ENCODE data around the gene TRIM2. TPM values are rescaled to one million over a fixed set of nuclear protein-coding genes. Genes with fewer than 3 reads are reported as not detected.

TRIM2 gene
- total and polyA plus RNA-seq, 7 experiments from 2014 or later = 0.12 to 3.9 (median 2.1) TPM

GRCh38 chr4:153258750-153259149, 54.5 kb downstream of the TRIM2 start:
- POLR2A ChIA-PET = no interaction called here
- peaks cover 0 to 26% (median 9%) of the 10 kb centered on the region in 5 donors for H3K27me3 Mint-ChIP-seq
- Histone ChIP-seq H3K4me1 (ENCODE audit: control insufficient read depth in 2 of 2, insufficient read depth in 2 of 2, low read length in 2 of 2) (peaks cover 0 to 4% of the 10 kb centered on the region in 2 donors), H3K9me3 (ENCODE audit: control insufficient read depth in 2 of 3, low read length in 3 of 3) (no peaks in the 10 kb centered on the region), H3K27ac (ENCODE audit: low read depth, low read length) (no peak overlapping the region), H3K27me3 (ENCODE audit: control insufficient read depth in 2 of 2, insufficient read depth in 2 of 2, low read length in 2 of 2) (peaks cover 0 to 5% of the 10 kb centered on the region in 2 donors), H3K4me3 (ENCODE audit: low read length) (no peak overlapping the region), H3K36me3 (ENCODE audit: control insufficient read depth in 2 of 3, insufficient read depth in 3 of 3, low read length in 3 of 3) (no peaks in the 10 kb centered on the region)
- H3K4me3 Mint-ChIP-seq = no peak overlapping the region
- intact Hi-C loops (cut with micrococcal nuclease) = no loop called here
- peaks cover 0 to 9% (median 6%) of the 10 kb centered on the region in 5 donors for H3K36me3 Mint-ChIP-seq
- H3K4me1 Mint-ChIP-seq = peaks cover 0 to 4% (median 0%) of the 10 kb centered on the region in 7 donors
- DNase-seq = no peak
- no peak for ATAC-seq
- no peak overlapping the region for H3K27ac Mint-ChIP-seq
- H3K9me3 Mint-ChIP-seq = peaks cover 0 to 14% (median 3%) of the 10 kb centered on the region in 11 donors
- CTCF ChIA-PET = no interaction called here

- H3K27ac Mint-ChIP-seq = no peak overlapping the region
These were observed 55.4 kb downstream of the TRIM2 start for GRCh38 chr4:153259661-153260060.

GRCh38 chr4:153260132-153260531, 55.9 kb downstream of the TRIM2 start:
- Mint-ChIP-seq H3K4me1 (peaks cover 0 to 4% (median 0%) of the 10 kb centered on the region in 7 donors), H3K4me3 (no peak overlapping the region), H3K27ac (no peak overlapping the region), H3K36me3 (peaks cover 0 to 9% (median 6%) of the 10 kb centered on the region in 5 donors), H3K27me3 (peaks cover 0 to 19% (median 9%) of the 10 kb centered on the region in 5 donors), H3K9me3 (peaks cover 0 to 14% (median 3%) of the 10 kb centered on the region in 11 donors)
- intact Hi-C loops (cut with micrococcal nuclease) = no loop called here
- Histone ChIP-seq H3K4me3 (ENCODE audit: low read length) (no peak overlapping the region), H3K27me3 (ENCODE audit: control insufficient read depth in 2 of 2, insufficient read depth in 2 of 2, low read length in 2 of 2) (peaks cover 0 to 5% of the 10 kb centered on the region in 2 donors), H3K36me3 (ENCODE audit: control insufficient read depth in 2 of 3, insufficient read depth in 3 of 3, low read length in 3 of 3) (no peaks in the 10 kb centered on the region), H3K9me3 (ENCODE audit: control insufficient read depth in 2 of 3, low read length in 3 of 3) (no peaks in the 10 kb centered on the region), H3K27ac (ENCODE audit: low read depth, low read length) (no peak overlapping the region), H3K4me1 (ENCODE audit: control insufficient read depth in 2 of 2, insufficient read depth in 2 of 2, low read length in 2 of 2) (peaks cover 0 to 4% of the 10 kb centered on the region in 2 donors)
- no peak for DNase-seq
- ChIA-PET CTCF (no interaction called here), POLR2A (no interaction called here)
- no peak for ATAC-seq

More at GRCh38 chr4:153259661-153260060, 55.4 kb downstream of the TRIM2 start:
- no peaks in the 10 kb centered on the region for H3K36me3 ChIP-seq (ENCODE audit: control insufficient read depth in 2 of 3, insufficient read depth in 3 of 3, low read length in 3 of 3)
- intact Hi-C loops (cut with micrococcal nuclease) = no loop called here
- Mint-ChIP-seq H3K27me3 (peaks cover 0 to 23% (median 9%) of the 10 kb centered on the region in 5 donors), H3K9me3 (peaks cover 0 to 14% (median 3%) of the 10 kb centered on the region in 11 donors), H3K36me3 (peaks cover 0 to 9% (median 6%) of the 10 kb centered on the region in 5 donors), H3K4me1 (peaks cover 0 to 4% (median 0%) of the 10 kb centered on the region in 7 donors), H3K4me3 (no peak overlapping the region)
- H3K4me3 ChIP-seq (ENCODE audit: low read length) = no peak overlapping the region
- POLR2A ChIA-PET = no interaction called here
- DNase-seq = no peak
- H3K4me1 ChIP-seq (ENCODE audit: control insufficient read depth in 2 of 2, insufficient read depth in 2 of 2, low read length in 2 of 2) = peaks cover 0 to 4% of the 10 kb centered on the region in 2 donors
- H3K27me3 ChIP-seq (ENCODE audit: control insufficient read depth in 2 of 2, insufficient read depth in 2 of 2, low read length in 2 of 2) = peaks cover 0 to 5% of the 10 kb centered on the region in 2 donors
- no peak for ATAC-seq
- H3K9me3 ChIP-seq (ENCODE audit: control insufficient read depth in 2 of 3, low read length in 3 of 3) = no peaks in the 10 kb centered on the region
- H3K27ac ChIP-seq (ENCODE audit: low read depth, low read length) = no peak overlapping the region
- CTCF ChIA-PET = no interaction called here

DNA sequence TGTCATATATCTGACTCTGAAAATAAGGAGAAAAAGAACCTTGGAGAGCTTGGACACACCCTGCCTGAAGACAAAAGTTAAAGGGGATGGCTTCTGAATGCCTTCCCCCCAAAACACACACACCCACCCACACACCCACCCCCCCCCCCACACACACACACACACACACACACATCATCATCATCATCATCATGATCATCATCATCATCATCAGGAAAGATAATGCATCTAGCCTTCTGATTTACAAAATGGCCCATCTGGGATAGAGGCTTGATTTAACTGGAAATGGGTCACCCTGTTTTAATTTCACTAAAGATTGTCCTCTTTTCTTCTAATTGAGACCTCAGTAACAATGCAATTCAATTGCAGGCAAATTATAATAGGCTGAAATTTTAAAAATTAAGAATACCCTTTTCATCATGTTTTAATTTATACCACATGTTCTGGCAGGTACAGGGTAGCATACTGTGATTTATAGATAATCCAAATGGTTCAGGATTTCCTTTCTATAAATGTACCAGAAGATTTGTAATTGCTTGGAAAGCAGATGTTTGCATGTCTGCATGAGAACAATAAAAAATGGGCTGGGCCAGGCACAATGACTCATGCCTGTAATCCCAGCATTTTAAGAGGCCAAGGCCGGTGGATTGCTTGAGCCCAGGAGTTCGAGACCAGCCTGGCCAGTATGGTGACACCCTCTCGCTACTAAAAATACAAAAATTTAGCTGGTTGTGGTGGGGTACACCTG, 56.5 kb downstream of the TRIM2 start:
- Mint-ChIP-seq H3K4me1 (peaks cover 0 to 4% (median 0%) of the 10 kb centered on the region in 7 donors), H3K27me3 (peaks cover 0 to 15% (median 8%) of the 10 kb centered on the region in 5 donors), H3K27ac (no peak overlapping the region), H3K36me3 (peaks cover 0 to 9% (median 6%) of the 10 kb centered on the region in 5 donors), H3K9me3 (peaks cover 0 to 14% (median 3%) of the 10 kb centered on the region in 11 donors), H3K4me3 (no peak overlapping the region)
- H3K27me3 ChIP-seq (ENCODE audit: control insufficient read depth in 2 of 2, insufficient read depth in 2 of 2, low read length in 2 of 2) = peaks cover 0 to 5% of the 10 kb centered on the region in 2 donors
- ChIA-PET CTCF (no interaction called here), POLR2A (no interaction called here)
- H3K9me3 ChIP-seq (ENCODE audit: control insufficient read depth in 2 of 3, low read length in 3 of 3) = no peaks in the 10 kb centered on the region
- peaks cover 0 to 4% of the 10 kb centered on the region in 2 donors for H3K4me1 ChIP-seq (ENCODE audit: control insufficient read depth in 2 of 2, insufficient read depth in 2 of 2, low read length in 2 of 2)
- DNase-seq (no peak), ATAC-seq (no peak)
- H3K27ac ChIP-seq (ENCODE audit: low read depth, low read length) = no peak overlapping the region
- H3K36me3 ChIP-seq (ENCODE audit: control insufficient read depth in 2 of 3, insufficient read depth in 3 of 3, low read length in 3 of 3) = no peaks in the 10 kb centered on the region
- H3K4me3 ChIP-seq (ENCODE audit: low read length) = no peak overlapping the region
- intact Hi-C loops (cut with micrococcal nuclease) = no loop called here

GRCh38 chr4:153261461-153261860, 57.2 kb downstream of the TRIM2 start:
- no peak overlapping the region for H3K27ac Mint-ChIP-seq
- no peaks in the 10 kb centered on the region for H3K9me3 ChIP-seq (ENCODE audit: control insufficient read depth in 2 of 3, low read length in 3 of 3)
- ATAC-seq (no peak), DNase-seq (no peak)
- H3K4me1 Mint-ChIP-seq = peaks cover 0 to 4% (median 0%) of the 10 kb centered on the region in 7 donors
- H3K36me3 Mint-ChIP-seq = peaks cover 0 to 9% (median 6%) of the 10 kb centered on the region in 5 donors
- no peak overlapping the region for H3K4me3 ChIP-seq (ENCODE audit: low read length)
- no peak overlapping the region for H3K4me3 Mint-ChIP-seq
- H3K4me1 ChIP-seq (ENCODE audit: control insufficient read depth in 2 of 2, insufficient read depth in 2 of 2, low read length in 2 of 2) = peaks cover 0 to 4% of the 10 kb centered on the region in 2 donors
- ChIA-PET POLR2A (no interaction called here), CTCF (no interaction called here)
- intact Hi-C loops (cut with micrococcal nuclease) = no loop called here
- no peaks in the 10 kb centered on the region for H3K36me3 ChIP-seq (ENCODE audit: control insufficient read depth in 2 of 3, insufficient read depth in 3 of 3, low read length in 3 of 3)
- H3K27me3 Mint-ChIP-seq = peaks cover 0 to 10% (median 4%) of the 10 kb centered on the region in 5 donors
- peaks cover 0 to 5% of the 10 kb centered on the region in 2 donors for H3K27me3 ChIP-seq (ENCODE audit: control insufficient read depth in 2 of 2, insufficient read depth in 2 of 2, low read length in 2 of 2)
- H3K27ac ChIP-seq (ENCODE audit: low read depth, low read length) = no peak overlapping the region
- H3K9me3 Mint-ChIP-seq = peaks cover 0 to 14% (median 3%) of the 10 kb centered on the region in 11 donors

DNA sequence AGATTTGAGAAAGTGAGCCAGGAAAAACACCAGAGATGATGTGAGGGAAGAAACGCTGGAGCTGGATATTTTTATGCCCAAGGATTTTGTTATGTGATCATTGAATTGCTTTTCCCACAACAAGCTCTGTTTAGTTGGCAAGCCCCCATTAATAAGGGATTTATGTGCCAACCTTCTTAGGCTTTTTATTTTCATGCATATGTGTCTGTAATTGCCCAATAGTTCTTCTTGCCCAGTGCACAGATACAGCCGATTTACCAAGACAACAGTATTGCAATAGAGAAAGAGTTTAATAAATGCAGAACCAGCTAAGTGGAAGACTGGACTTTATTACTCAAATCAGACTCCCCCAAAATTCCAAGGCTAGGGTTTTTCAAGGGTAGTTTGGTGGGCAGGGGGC, 57.7 kb downstream of the TRIM2 start:
- intact Hi-C loops (cut with micrococcal nuclease) = no loop called here
- H3K36me3 Mint-ChIP-seq = peaks cover 0 to 9% (median 6%) of the 10 kb centered on the region in 5 donors
- POLR2A ChIA-PET = no interaction called here
- Histone ChIP-seq H3K4me3 (ENCODE audit: low read length) (no peak overlapping the region), H3K36me3 (ENCODE audit: control insufficient read depth in 2 of 3, insufficient read depth in 3 of 3, low read length in 3 of 3) (no peaks in the 10 kb centered on the region), H3K27me3 (ENCODE audit: control insufficient read depth in 2 of 2, insufficient read depth in 2 of 2, low read length in 2 of 2) (peaks cover 0 to 5% of the 10 kb centered on the region in 2 donors), H3K4me1 (ENCODE audit: control insufficient read depth in 2 of 2, insufficient read depth in 2 of 2, low read length in 2 of 2) (peaks cover 0 to 4% of the 10 kb centered on the region in 2 donors), H3K27ac (ENCODE audit: low read depth, low read length) (no peak overlapping the region), H3K9me3 (ENCODE audit: control insufficient read depth in 2 of 3, low read length in 3 of 3) (no peaks in the 10 kb centered on the region)
- CTCF ChIA-PET = no interaction called here
- peaks cover 0 to 14% (median 3%) of the 10 kb centered on the region in 11 donors for H3K9me3 Mint-ChIP-seq
- H3K4me3 Mint-ChIP-seq = no peak overlapping the region
- peaks cover 0 to 10% (median 4%) of the 10 kb centered on the region in 5 donors for H3K27me3 Mint-ChIP-seq
- no peak for DNase-seq
- no peak for ATAC-seq
- H3K27ac Mint-ChIP-seq = no peak overlapping the region
- peaks cover 0 to 4% (median 0%) of the 10 kb centered on the region in 7 donors for H3K4me1 Mint-ChIP-seq
